GM13976 (cell line): ENCODE measurements around the gene ZCCHC7.
"Not testable (repeated sequence)": the region's sequence is repeated elsewhere in the genome, so short reads cannot be mapped to it uniquely, and the experiment has no call there.

ENCODE experiments used
- DNase-seq: peaks from one replicate; pipeline ENCODE4 v3.0.0; 2012; ENCODE audit warnings: low spot score
- CTCF ChIP-seq: IDR thresholded peaks from 2 replicates; pipeline ENCODE4 v1.5.1; 2012; ENCODE audit warnings: borderline replicate concordance, mild to moderate bottlenecking; ENCODE audit not compliant: insufficient read depth; ENCODE audit errors: extremely low read depth, missing control alignments, control extremely low read depth
- in situ Hi-C: fragments of 300-500 bp; cut with MboI; formaldehyde crosslinking; loops from one replicate; pipeline ENCODE4 v1.12.0; 2022; ENCODE audit warnings: low sequenced_read_pairs, mixed read lengths, inconsistent platforms; ENCODE audit not compliant: unreplicated experiment

The ZCCHC7 gene

GRCh38 chr9:37104183-37104889 lies 16.0 kb upstream of the ZCCHC7 start:
- no peak for TF ChIP-seq CTCF
- no peak for DNase-seq
- in situ Hi-C loops: no loop called here

- DNase-seq: no peak
- in situ Hi-C loops: no loop called here
- no peak for TF ChIP-seq CTCF
These were observed 15.1 kb upstream of the ZCCHC7 start for GRCh38 chr9:37105234-37105633.

GRCh38 chr9:37107701-37108100 lies 12.7 kb upstream of the ZCCHC7 start:
- in situ Hi-C loops: no loop called here
- no peak for DNase-seq
- TF ChIP-seq CTCF: no peak

GRCh38 chr9:37114442-37114841 lies 5.9 kb upstream of the ZCCHC7 start:
- DNase-seq, in situ Hi-C loops: not testable (repeated sequence)

DNA sequence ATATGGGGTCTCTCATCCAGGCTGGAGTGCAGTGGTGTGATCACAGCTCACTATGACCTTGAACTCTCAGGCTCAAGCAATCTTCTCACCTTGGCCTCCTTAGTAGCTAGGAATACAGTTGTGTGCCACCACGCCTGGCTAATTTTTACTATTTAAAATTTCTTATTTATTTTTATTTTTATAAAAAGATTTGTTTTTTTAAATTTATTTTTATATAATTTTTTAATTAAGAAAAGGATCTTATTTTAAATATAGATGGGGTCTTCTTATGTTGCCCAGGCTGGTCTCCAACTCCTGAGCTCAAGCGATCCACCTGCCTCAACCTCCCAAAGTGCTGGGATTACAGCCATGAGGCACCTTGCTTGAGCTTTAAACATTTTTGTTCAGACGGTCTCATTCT lies 2.4 kb upstream of the ZCCHC7 start:
- in situ Hi-C loops: no loop called here
- DNase-seq: no peak

DNA sequence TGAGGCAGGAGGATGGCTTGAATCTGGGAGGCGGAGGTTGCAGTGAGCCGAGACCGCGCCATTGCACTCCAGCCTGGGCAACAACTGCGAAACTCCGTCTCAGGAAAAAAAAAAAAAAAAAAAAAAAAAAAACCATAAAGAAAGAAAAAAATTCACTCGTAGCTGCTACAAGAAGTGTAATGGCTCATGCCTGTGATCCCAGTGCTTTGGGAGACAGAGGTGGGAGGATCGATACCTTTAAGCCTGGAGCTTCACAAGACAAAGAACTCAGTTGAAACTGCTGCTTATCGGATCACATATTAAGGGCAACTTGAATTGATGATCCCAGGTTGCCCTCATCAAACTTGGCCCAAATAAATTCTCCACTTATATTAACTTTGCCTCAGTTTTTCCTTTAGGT lies 1.0 kb upstream of the ZCCHC7 start:
- in situ Hi-C loops: no loop called here
- no peak for TF ChIP-seq CTCF
- no peak for DNase-seq

More for the DNA sequence above, 2.4 kb upstream of the ZCCHC7 start:
- no peak for TF ChIP-seq CTCF

DNA sequence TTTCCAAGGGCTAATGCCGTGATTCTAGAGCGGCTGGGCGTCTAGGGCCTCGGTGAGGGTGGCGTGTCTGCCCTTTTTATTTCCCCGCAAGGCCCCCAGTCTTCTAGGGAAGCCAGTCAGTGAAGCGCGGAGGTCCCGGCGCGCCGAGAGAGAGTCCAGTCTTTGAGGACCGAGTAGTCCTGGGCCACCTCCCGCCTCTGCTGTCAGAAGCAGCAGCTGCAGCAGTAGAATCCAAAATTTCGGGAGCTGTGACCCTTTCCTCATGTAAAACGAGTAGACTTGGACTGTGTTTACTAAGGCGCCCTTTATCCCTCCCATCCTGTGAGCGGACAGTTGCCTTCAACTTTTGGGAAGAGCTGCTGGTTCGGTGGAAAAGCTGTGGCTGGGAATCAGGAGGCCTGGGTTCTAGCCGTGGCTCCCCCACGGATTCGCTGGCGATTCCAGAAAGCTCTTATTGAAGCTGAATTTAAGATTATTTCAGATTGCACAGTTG lies 515 bp downstream of the ZCCHC7 start:
- DNase-seq, in situ Hi-C loops: not testable (repeated sequence)

DNA sequence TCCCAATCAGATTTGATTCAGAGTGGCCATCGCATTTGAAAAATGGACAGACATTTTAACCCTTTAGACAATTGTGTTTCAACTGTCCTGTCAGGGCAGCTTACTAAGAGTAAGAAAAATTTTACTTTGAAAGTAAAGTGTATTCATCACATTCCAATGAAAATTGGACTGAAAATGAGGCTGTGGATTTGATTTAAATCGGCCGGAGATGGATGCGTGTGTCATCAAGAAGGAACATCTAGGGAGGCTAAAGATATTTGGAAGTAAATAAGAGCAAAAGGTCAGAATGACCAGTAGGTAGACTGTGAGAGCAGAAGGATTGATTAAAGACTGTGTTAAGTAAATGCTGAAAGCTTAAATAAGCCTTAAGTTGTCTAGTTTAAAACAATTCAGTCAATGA lies 1.5 kb downstream of the ZCCHC7 start:
- in situ Hi-C loops: no loop called here
- TF ChIP-seq CTCF: no peak
- no peak for DNase-seq
